Left lung (tissue), 10 donors: Measurements from ENCODE around the gene IZUMO4. TPM values are rescaled to one million over a fixed set of nuclear protein-coding genes. Genes with fewer than 3 reads are reported as not detected.

Source experiments
- ATAC-seq: fragments of 200-7000 bp; cut with Tn5 transposase; one replicate; pipeline ENCODE4 v1.9.1; 2020; ENCODE audit warnings: moderate library complexity
- DNase-seq, 4 donors: peaks; one replicate each; pipeline ENCODE4 v3.0.0-alpha.2; 2013 to 2020
- H3K27ac ChIP-seq, 2 donors: fragments of 200-600 bp; sonication (generic) in 1 of 2; one replicate each; pipeline versions ENCODE4 v1.5.0 to v1.8.0; 2020 to 2021
- H3K27me3 ChIP-seq, 2 donors: fragments of 200-600 bp; sonication (generic) in 1 of 2; one replicate each; pipeline versions ENCODE4 v1.5.0 to v1.8.0; 2020 to 2021
- H3K36me3 ChIP-seq, 2 donors: fragments of 200-600 bp; sonication (generic) in 1 of 2; one replicate each; pipeline versions ENCODE4 v1.5.0 to v1.8.0; 2020 to 2021
- H3K4me1 ChIP-seq, 2 donors: fragments of 200-600 bp; one replicate each; pipeline ENCODE4 v1.8.0; 2021
- H3K4me3 ChIP-seq, 2 donors: fragments of 200-600 bp; sonication (generic) in 1 of 2; one replicate each; pipeline versions ENCODE4 v1.5.0 to v1.8.0; 2020 to 2021; ENCODE audit warnings: mild to moderate bottlenecking in 1 of 2
- H3K9me3 ChIP-seq, 2 donors: fragments of 200-600 bp; sonication (generic) in 1 of 2; one replicate each; pipeline versions ENCODE4 v1.5.0 to v1.8.0; 2020 to 2021
- intact Hi-C, 2 donors: fragments of 100-400 bp; cut with DNase I; formaldehyde crosslinking; loops; one replicate each; pipeline versions ENCODE4 v1.11.2 to v1.14.2; 2022
- polyA plus RNA-seq, 6 donors: library from polyadenylated mRNA; unstranded; fragments of 120-200 nt; gene quantifications; one replicate each; pipeline ENCODE4 v1.2.1, GENCODE V29; 2013; ENCODE audit not compliant: insufficient read length in 6 of 6
- total RNA-seq, 2 donors: library from RNA; stranded (reverse); fragmentation: NEBNext Ultra II Directional; extraction: Animal tissue kit (Norgen Biotek cat#: 25700); gene quantifications; one replicate each; pipeline ENCODE4 v1.2.1, GENCODE V29; 2021
- TF ChIP-seq, protein P1 (sequence below), 2 donors: fragments of 200-600 bp; sonication (generic) in 1 of 2; IDR thresholded peaks; one replicate each; pipeline versions ENCODE4 v1.5.0 to v1.8.0; 2021; ENCODE audit warnings: antibody characterized with exemption in 2 of 2
- donor health status: DM: no; HTN: yes; CAD: no.
- donor health status: DM: no; HTN: no; CAD: no.

Gene IZUMO4
- total and polyA plus RNA-seq, 8 donors, result 2.6 to 8.5 (median 5.9) TPM

DNA sequence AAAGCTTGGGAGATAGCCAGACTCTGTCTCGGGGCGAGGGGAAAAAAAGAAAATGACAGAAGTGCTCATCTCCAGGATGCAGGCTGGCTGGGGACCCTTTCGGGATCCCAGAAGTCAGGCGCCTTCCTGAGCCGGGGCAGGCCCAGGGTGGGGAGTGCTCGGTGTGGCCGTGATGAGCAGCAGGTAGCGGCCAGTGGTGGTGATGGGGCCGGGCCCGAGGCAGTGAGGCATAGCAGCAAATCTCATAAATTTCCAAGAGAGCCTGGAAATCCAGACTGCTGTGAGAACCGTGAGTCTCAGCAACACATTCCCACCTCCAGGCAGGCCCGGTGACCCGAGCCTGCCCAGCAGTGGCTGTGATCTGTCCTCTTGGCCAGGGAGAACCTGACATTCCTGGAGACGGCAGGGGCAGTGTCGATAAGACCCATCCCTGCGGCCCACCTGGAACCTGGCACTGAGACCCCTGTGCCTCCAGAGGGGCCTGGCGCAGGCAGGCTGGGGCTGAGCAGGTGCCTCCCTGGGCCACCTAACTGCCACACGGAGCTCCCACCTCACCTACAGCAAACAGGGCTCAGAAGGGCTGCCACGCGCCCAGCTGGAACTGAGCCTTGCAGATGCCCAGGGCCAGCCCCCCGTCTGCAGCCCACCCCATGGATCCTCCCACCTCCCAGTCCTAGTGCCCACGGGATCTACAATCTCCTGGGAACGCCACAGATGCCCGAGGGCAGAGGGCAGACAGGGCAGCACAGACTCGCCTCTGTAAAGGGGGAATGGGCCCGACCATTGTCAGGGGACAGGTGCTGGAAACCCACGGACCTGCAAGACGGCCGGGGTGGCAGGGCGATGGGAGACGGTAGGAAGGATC, 23.4 kb downstream of the IZUMO4 start:
- intact Hi-C loops, result no loop called here
- Histone ChIP-seq H3K4me3 (no peak overlapping the region), H3K9me3 (no peaks in the 10 kb centered on the region), H3K4me1 (no peaks in the 10 kb centered on the region), H3K27ac (no peak overlapping the region), H3K27me3 (no peaks in the 10 kb centered on the region), H3K36me3 (peaks cover 0 to 100% of the 10 kb centered on the region in 2 donors)
- TF ChIP-seq, protein P1, sequence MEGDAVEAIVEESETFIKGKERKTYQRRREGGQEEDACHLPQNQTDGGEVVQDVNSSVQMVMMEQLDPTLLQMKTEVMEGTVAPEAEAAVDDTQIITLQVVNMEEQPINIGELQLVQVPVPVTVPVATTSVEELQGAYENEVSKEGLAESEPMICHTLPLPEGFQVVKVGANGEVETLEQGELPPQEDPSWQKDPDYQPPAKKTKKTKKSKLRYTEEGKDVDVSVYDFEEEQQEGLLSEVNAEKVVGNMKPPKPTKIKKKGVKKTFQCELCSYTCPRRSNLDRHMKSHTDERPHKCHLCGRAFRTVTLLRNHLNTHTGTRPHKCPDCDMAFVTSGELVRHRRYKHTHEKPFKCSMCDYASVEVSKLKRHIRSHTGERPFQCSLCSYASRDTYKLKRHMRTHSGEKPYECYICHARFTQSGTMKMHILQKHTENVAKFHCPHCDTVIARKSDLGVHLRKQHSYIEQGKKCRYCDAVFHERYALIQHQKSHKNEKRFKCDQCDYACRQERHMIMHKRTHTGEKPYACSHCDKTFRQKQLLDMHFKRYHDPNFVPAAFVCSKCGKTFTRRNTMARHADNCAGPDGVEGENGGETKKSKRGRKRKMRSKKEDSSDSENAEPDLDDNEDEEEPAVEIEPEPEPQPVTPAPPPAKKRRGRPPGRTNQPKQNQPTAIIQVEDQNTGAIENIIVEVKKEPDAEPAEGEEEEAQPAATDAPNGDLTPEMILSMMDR (IDR thresholded peaks at IDR 0.05), result no peak
- DNase-seq (no peak), ATAC-seq (no peak)

DNA sequence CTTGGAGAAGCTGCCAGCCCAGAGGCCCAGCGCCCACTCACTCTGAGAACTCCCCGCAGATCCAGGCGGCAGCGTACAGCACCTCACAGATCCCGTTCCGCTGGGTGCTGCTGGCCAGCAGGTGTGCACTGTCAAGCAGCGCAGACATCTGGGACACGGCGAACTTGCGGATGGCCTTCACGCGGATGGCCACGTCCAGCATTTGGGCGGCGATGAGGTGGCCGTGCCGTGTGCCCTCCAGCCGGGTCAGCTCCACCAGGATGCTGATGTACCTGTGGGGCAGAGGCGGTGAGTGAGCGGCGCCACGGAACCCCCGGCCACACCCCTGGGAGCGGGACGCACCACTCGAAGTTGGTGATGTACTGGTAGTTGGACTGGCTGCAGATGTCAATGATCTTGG, 24.1 kb downstream of the IZUMO4 start:
- no peak overlapping the region for H3K27ac ChIP-seq
- intact Hi-C loops, result no loop called here
- DNase-seq (no peak), ATAC-seq (no peak)
- no peak overlapping the region for H3K4me3 ChIP-seq
- no peaks in the 10 kb centered on the region for H3K4me1 ChIP-seq
- no peaks in the 10 kb centered on the region for H3K9me3 ChIP-seq
- H3K36me3 ChIP-seq, result peaks cover 0 to 100% of the 10 kb centered on the region in 2 donors
- TF ChIP-seq, protein P1 (IDR thresholded peaks at IDR 0.05), result no peak
- H3K27me3 ChIP-seq, result no peaks in the 10 kb centered on the region

DNA sequence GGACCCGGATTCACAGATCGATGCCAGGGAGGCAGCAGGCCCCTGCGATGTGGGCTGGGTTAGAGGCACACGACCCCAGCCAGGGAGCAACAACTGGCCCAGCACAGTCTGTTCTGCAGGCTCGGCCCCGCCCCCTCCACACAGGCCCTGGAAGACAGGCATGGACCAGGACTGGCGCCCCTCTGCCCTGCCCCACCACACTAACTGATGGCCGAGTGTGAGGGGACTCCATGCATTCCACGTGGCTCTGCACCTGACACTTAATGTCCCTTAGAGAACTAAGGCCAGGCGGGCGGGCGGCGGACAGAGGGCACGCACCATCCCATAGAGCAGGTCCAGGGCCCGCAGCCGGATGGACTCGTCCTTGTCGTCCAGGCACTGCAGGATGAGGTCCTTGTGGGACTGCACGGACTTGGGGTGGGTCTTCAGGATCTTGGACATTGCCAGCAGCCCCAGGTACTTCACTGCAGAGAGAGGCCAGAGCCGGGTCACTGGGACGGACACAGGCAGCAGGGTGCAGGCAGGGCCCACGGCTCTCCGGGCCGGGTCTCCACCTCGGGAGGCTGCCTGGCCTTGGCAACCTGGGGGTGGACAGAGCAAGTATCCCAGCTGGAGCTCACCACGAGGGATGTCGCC, 24.8 kb downstream of the IZUMO4 start:
- TF ChIP-seq, protein P1 (IDR thresholded peaks at IDR 0.05), result no peak
- DNase-seq (no peak), ATAC-seq (no peak)
- Histone ChIP-seq H3K27me3 (no peaks in the 10 kb centered on the region), H3K9me3 (no peaks in the 10 kb centered on the region), H3K4me1 (no peaks in the 10 kb centered on the region), H3K4me3 (no peak overlapping the region), H3K36me3 (peaks cover 0 to 100% of the 10 kb centered on the region in 2 donors), H3K27ac (no peak overlapping the region)
- intact Hi-C loops, result no loop called here

DNA sequence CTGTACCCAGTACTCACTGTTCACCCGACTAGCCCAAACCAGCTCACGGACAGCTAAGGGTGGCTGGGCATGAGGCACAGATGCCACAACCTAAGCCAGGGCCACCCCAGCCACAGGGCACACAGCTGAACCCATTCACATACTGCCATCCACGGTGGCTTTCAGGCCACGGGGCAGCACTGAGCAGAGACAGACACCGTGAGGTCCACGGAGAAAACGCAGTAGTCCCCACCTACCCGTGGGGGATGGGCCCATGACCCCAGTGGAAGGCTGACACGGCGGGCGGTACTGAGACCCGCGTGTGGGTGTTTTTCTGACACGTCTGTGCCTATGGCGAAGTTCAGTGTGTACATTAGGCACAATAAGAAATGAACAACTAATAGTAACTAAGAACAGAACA, 25.5 kb downstream of the IZUMO4 start:
- TF ChIP-seq, protein P1 (IDR thresholded peaks at IDR 0.05), result no peak
- H3K9me3 ChIP-seq, result no peaks in the 10 kb centered on the region
- H3K4me1 ChIP-seq, result no peaks in the 10 kb centered on the region
- no peak overlapping the region for H3K4me3 ChIP-seq
- no peaks in the 10 kb centered on the region for H3K27me3 ChIP-seq
- ATAC-seq, result no peak
- DNase-seq, result no peak
- intact Hi-C loops, result no loop called here
- peaks cover 0 to 100% of the 10 kb centered on the region in 2 donors for H3K36me3 ChIP-seq
- no peak overlapping the region for H3K27ac ChIP-seq

DNA sequence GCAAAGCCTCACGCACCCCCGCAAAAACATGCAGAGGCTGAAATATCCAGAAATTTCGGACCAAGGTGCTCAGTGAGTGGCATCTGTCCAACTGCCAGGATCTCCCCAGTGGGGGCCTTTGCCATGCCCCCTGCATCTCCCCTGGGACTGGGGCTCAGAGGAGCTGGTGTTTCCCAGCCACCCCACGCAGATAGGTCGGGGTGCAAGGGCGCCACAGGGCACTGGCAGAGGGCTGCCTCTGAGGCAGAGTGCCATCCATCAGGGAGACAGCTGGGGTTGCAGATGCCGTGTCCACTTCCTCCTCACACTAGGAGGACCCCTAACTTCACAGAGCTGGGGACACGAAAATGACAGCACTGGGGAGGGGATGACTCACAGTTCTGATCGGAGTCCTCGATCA, 26.3 kb downstream of the IZUMO4 start:
- H3K9me3 ChIP-seq, result no peaks in the 10 kb centered on the region
- intact Hi-C loops, result no loop called here
- no peaks in the 10 kb centered on the region for H3K27me3 ChIP-seq
- H3K27ac ChIP-seq, result no peak overlapping the region
- TF ChIP-seq, protein P1 (IDR thresholded peaks at IDR 0.05), result no peak
- no peaks in the 10 kb centered on the region for H3K4me1 ChIP-seq
- peaks cover 0 to 100% of the 10 kb centered on the region in 2 donors for H3K36me3 ChIP-seq
- ATAC-seq, result no peak
- H3K4me3 ChIP-seq, result no peak overlapping the region
- DNase-seq, result no peak
